GM12865 (cell line): ENCODE measurements around the gene CLEC16A.

Experiments used
- DNase-seq: peaks from one replicate; pipeline ENCODE4 v3.0.0; 2010; ENCODE audit warnings: low read depth
- H3K4me3 ChIP-seq: 2 replicates; pipeline ENCODE4 v1.5.1; 2011; ENCODE audit warnings: mild to moderate bottlenecking, low read depth, low read length, control low read depth
- TF ChIP-seq, protein P1 (sequence below): IDR thresholded peaks from 2 replicates; pipeline ENCODE4 v1.5.1; 2011; ENCODE audit warnings: low read length, control low read depth, low read depth, inconsistent platforms; ENCODE audit not compliant: insufficient read depth; ENCODE audit errors: missing control alignments

CLEC16A gene

DNA sequence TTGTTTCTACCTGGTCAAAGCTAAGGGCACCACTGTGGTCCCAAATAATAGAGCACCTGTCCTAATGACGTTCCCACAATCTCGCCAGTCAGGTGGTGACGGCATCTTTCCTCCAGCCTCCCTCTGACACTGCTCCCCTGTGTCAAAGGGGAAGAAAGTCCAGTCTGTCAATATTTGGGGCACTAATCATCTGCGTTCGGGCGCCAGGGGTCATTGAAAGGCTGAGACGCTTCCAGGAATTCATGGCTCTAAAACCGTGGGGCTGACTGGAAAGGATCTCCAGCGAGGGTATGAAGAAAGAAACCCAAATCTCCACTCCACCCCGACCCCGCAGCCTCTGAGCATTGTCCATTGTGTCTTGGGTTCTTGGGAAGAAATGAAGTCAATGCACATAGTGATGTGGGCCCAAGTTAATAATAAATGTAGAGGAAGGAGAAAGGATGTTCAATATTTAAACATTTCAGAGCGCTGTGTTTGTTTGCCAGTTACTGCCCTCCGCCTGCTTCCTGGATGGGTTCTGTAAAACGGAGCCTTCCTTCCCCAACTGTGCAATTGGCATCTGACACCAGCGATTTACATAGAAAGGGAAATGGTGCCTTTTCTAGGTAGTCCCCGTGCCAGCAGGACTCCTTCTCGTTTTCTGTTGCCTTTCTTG is 208.4 kb downstream of the CLEC16A start:
- TF ChIP-seq, protein P1, sequence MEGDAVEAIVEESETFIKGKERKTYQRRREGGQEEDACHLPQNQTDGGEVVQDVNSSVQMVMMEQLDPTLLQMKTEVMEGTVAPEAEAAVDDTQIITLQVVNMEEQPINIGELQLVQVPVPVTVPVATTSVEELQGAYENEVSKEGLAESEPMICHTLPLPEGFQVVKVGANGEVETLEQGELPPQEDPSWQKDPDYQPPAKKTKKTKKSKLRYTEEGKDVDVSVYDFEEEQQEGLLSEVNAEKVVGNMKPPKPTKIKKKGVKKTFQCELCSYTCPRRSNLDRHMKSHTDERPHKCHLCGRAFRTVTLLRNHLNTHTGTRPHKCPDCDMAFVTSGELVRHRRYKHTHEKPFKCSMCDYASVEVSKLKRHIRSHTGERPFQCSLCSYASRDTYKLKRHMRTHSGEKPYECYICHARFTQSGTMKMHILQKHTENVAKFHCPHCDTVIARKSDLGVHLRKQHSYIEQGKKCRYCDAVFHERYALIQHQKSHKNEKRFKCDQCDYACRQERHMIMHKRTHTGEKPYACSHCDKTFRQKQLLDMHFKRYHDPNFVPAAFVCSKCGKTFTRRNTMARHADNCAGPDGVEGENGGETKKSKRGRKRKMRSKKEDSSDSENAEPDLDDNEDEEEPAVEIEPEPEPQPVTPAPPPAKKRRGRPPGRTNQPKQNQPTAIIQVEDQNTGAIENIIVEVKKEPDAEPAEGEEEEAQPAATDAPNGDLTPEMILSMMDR: no peak
- DNase-seq: no peak
- H3K4me3 ChIP-seq: no peak overlapping the region

DNA sequence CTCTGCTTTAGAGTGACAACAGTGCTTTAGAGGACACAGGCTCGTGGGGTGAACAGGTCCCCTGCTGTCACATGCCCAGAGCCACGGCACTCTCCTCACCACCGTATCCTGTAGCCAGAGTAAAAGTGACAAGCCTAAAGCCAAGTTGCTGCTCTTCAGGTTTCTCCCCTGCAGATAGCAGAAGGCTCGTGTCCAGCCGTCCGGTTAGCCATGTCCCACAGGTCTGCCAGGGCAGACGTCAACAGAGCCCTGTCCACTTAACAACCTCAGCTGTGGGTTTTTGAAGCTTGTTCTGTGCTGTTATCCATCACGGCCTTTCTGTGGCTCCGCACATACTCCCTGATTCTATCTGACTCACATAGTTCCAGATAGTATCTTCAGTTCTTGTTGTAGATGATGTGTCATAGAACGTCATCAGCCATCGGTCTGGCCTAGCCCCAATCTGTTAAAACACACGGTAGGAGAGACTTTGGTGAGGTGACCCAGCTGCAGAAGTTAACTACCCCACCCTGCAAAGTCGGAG is 211.0 kb downstream of the CLEC16A start:
- DNase-seq: no peak
- TF ChIP-seq, protein P1: no peak
- H3K4me3 ChIP-seq: no peak overlapping the region

DNA sequence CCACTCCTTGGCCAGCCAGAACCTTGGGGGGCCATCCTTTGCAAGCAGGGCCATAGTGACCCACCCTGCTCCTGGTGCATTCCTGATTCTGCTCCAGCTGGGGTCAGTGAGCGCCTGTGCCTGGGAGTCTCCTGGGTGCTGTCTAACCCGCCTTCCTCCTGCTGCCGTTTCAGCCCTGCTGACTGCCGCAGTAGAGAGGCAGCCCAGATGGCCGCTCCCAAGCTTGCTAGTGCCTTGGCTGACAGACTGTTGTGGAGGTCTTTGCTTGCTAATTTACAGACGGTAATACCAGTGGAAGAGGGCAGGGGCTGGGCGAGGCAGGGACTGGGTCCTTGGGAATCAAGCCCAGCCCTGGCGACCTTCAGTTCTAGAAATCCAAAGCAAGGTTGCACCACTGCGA is 212.0 kb downstream of the CLEC16A start:
- TF ChIP-seq, protein P1: no peak
- DNase-seq: no peak
- H3K4me3 ChIP-seq: no peak overlapping the region

DNA sequence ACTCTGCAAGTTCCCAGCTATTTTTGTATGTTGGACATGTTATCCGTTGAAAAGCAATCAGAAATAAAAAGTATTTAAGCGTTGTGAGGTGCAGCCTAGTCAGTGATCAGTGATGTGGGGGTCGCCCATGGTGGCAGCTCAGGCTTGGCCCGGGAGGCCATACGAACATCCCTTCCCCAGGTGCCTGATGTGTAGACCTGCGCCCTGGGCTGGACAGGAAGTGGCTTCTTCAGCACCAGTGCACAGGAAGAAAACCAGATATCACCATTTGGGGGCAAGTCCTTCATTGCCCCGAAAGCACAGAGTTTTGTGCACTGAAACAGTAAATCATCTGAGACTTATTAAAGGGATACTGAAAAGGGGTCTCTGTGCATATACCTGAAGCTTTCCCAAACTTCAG is 212.8 kb downstream of the CLEC16A start:
- peak; percentile 51 for DNase-seq
- TF ChIP-seq, protein P1: no peak
- H3K4me3 ChIP-seq: no peak overlapping the region

DNA sequence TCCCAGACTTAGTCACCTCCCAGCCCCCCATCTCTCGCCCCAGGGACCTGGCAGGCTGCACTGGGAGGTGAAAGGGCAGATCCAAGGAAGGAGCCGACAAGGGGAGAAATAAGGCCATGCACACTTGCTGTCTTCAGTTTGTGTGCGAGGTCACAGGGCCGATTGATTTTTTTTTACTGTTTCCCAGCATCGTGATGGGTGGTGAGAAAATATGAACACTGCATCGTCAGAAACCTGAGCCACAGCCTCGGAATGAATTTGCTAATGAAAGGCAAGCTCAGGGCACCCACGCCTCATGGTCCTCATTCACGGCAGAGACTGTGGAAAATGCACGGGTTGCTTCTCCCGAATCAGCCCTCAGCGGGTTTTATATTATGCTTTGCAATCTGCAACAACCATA is 213.7 kb downstream of the CLEC16A start:
- TF ChIP-seq, protein P1: no peak
- no peak overlapping the region for H3K4me3 ChIP-seq
- no peak for DNase-seq

DNA sequence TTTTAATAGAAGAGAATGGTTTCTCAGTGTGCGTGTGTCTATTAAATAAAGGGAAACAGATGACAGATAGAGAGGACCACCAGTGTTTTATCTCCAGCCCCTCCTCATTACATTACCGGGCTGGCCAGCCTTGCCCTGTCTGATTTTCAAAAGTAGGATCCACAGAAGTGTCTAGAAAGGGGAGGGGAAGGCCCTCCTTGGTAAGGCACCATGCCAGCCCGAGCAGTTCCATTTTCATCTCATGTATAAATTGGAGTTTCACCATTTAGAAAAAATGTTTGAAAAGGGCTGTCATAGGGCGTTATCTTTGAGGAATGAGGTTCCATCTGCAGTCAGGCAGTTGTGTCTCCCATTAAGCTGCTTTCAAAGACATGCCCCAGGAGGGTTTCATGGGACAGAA is 214.9 kb downstream of the CLEC16A start:
- DNase-seq: no peak
- TF ChIP-seq, protein P1: no peak
- H3K4me3 ChIP-seq: no peak overlapping the region

DNA sequence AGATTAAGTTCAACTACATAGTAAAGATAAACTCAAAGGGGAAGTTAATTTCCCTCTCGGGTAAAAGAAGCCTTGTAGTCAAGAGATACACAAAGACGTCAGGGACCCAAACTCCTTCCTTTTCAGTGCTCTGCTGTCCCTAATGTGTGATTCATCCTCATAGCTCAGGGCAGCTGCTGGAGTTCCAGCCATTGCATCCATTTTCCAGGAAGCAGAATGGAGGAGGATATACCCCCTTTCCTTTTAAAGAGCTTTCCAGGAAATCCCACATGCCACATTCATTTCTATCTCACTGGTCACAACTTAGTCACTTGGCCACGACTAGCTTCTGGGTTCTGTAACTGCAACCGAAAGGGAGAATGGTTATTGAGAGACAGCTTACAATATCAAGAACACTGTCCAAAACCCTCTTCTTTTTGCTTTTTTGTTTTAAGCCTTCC is 216.3 kb downstream of the CLEC16A start:
- no peak overlapping the region for H3K4me3 ChIP-seq
- DNase-seq: no peak
- TF ChIP-seq, protein P1: no peak
